ENCODE data around the gene KIF5A.
"Not testable (repeated sequence)": the region's sequence is repeated elsewhere in the genome, so short reads cannot be mapped to it uniquely, and the experiment has no call there.

The KIF5A gene

GRCh38 chr12:57554897-57555296, 5.1 kb downstream of the KIF5A start:
- no peak for DNase-seq (ENCODE audit: low read depth)

- no peak for DNase-seq (ENCODE audit: low read depth)
Measured at GRCh38 chr12:57558864-57559263, 9.0 kb downstream of the KIF5A start.

- no peak for DNase-seq (ENCODE audit: low read depth)
Measured at GRCh38 chr12:57560516-57560915, 10.7 kb downstream of the KIF5A start.

GRCh38 chr12:57561117-57561516, 11.3 kb downstream of the KIF5A start:
- DNase-seq (ENCODE audit: low read depth), result not testable (repeated sequence)

- no peak for DNase-seq (ENCODE audit: low read depth)
Measured at GRCh38 chr12:57563358-57563757, 13.5 kb downstream of the KIF5A start.

GRCh38 chr12:57564178-57564740, 14.4 kb downstream of the KIF5A start:
- DNase-seq (ENCODE audit: low read depth), result no peak

- no peak for DNase-seq (ENCODE audit: low read depth)
Measured at GRCh38 chr12:57568838-57569237, 19.0 kb downstream of the KIF5A start.

GRCh38 chr12:57569858-57570257, 20.0 kb downstream of the KIF5A start:
- DNase-seq (ENCODE audit: low read depth), result no peak

- DNase-seq (ENCODE audit: low read depth), result not testable (repeated sequence)
Measured at GRCh38 chr12:57570438-57570837, 20.6 kb downstream of the KIF5A start.

GRCh38 chr12:57571926-57572762, 22.3 kb downstream of the KIF5A start:
- no peak for DNase-seq (ENCODE audit: low read depth)

GRCh38 chr12:57574795-57575194, 25.0 kb downstream of the KIF5A start:
- no peak for DNase-seq (ENCODE audit: low read depth)

GRCh38 chr12:57575771-57576612, 26.1 kb downstream of the KIF5A start:
- DNase-seq (ENCODE audit: low read depth), result no peak

- DNase-seq (ENCODE audit: low read depth), result no peak
Measured at GRCh38 chr12:57576613-57577160, 26.8 kb downstream of the KIF5A start.

GRCh38 chr12:57577981-57578758, 28.3 kb downstream of the KIF5A start:
- DNase-seq (ENCODE audit: low read depth), result no peak

- no peak for DNase-seq (ENCODE audit: low read depth)
Measured at GRCh38 chr12:57579011-57579410, 29.2 kb downstream of the KIF5A start.

- no peak for DNase-seq (ENCODE audit: low read depth)
Measured at GRCh38 chr12:57579677-57580465, 30.0 kb downstream of the KIF5A start.

GRCh38 chr12:57580466-57580795, 30.6 kb downstream of the KIF5A start:
- DNase-seq (ENCODE audit: low read depth), result no peak

GRCh38 chr12:57581802-57582201, 32.0 kb downstream of the KIF5A start:
- DNase-seq (ENCODE audit: low read depth), result no peak

- DNase-seq (ENCODE audit: low read depth), result no peak
Measured at GRCh38 chr12:57582440-57582839, 32.6 kb downstream of the KIF5A start.

GRCh38 chr12:57583008-57583831, 33.4 kb downstream of the KIF5A start:
- no peak for DNase-seq (ENCODE audit: low read depth)

Data from stimulated activated CD8-positive, alpha-beta memory T cell treated with anti-CD3 and anti-CD28 coated beads, Interleukin-15, amount 100 ng/mL, for 24 hours (primary cell).